ENCODE measurements around the gene CACNG6.

GRCh38 chr19:53982001-53982451, 9.4 kb upstream of the CACNG6 start:
- TF ChIP-seq POLR2A (IDR thresholded peaks at IDR 0.05): no peak
- no peak for TF ChIP-seq CTCF (IDR thresholded peaks at IDR 0.05 in 4 of 5, conservative IDR thresholded peaks at IDR 0.05 in 1 of 5)

All from gastrocnemius medialis (tissue), 4 donors.